Measurements from ENCODE around the gene CCDC92B.

The CCDC92B gene

DNA sequence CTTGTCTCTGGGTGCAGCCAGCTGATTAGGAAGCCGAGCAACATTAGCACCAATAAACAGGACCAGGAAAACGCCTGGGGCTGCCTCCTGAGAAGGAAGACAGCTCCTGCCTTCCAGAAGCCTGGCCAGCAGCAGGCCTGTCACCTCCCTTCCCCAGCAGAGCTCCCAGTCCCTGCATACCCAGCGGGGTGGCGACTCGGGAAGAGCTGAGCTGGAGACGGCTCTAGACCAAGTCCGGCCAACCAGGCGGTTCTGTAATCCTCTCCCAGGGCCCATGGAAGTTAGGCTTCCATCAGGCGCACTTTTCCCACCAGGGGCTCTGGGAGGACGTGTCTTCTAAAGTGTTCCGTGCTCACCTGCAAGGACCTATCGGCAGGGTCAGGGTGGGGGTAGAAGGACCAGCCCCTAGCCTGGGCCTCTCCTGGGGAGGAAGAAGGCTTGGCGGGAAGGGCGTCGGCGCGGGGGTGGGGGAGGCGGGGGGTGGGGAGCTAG, 25.9 kb downstream of the CCDC92B start:
- Histone ChIP-seq H3K36me3 (ENCODE audit: insufficient read depth, low read length) (no peaks in the 10 kb centered on the region), H3K4me1 (ENCODE audit: insufficient read depth, low read length, severe bottlenecking) (no peaks in the 10 kb centered on the region), H4K20me1 (ENCODE audit: insufficient read depth, low read length) (no peaks in the 10 kb centered on the region), H3F3A (ENCODE audit: insufficient read depth, low read length) (no peaks in the 10 kb centered on the region), H2AFZ (ENCODE audit: low read length) (no peak overlapping the region), H3K79me2 (ENCODE audit: insufficient read depth, low read length) (no peaks in the 10 kb centered on the region), H3K27me3 (ENCODE audit: insufficient read depth, low read length) (no peaks in the 10 kb centered on the region), H3K27ac (ENCODE audit: low read depth, low read length, poor library complexity, severe bottlenecking) (no peak overlapping the region), H3K9me3 (ENCODE audit: low read length) (no peaks in the 10 kb centered on the region), H3K4me2 (ENCODE audit: low read length) (no peak overlapping the region), H3K4me3 (ENCODE audit: low read depth, low read length, poor library complexity, severe bottlenecking) (no peak overlapping the region), H3K9me2 (ENCODE audit: low read depth, low read length) (no peaks in the 10 kb centered on the region), H3K9ac (ENCODE audit: low read length) (no peak overlapping the region)
- no peak for TF ChIP-seq EZH2 (IDR thresholded peaks at IDR 0.05; ENCODE audit: borderline replicate concordance, low read length)
- TF ChIP-seq, protein P1, sequence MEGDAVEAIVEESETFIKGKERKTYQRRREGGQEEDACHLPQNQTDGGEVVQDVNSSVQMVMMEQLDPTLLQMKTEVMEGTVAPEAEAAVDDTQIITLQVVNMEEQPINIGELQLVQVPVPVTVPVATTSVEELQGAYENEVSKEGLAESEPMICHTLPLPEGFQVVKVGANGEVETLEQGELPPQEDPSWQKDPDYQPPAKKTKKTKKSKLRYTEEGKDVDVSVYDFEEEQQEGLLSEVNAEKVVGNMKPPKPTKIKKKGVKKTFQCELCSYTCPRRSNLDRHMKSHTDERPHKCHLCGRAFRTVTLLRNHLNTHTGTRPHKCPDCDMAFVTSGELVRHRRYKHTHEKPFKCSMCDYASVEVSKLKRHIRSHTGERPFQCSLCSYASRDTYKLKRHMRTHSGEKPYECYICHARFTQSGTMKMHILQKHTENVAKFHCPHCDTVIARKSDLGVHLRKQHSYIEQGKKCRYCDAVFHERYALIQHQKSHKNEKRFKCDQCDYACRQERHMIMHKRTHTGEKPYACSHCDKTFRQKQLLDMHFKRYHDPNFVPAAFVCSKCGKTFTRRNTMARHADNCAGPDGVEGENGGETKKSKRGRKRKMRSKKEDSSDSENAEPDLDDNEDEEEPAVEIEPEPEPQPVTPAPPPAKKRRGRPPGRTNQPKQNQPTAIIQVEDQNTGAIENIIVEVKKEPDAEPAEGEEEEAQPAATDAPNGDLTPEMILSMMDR (IDR thresholded peaks at IDR 0.05; ENCODE audit: low read length), result no peak

DNA sequence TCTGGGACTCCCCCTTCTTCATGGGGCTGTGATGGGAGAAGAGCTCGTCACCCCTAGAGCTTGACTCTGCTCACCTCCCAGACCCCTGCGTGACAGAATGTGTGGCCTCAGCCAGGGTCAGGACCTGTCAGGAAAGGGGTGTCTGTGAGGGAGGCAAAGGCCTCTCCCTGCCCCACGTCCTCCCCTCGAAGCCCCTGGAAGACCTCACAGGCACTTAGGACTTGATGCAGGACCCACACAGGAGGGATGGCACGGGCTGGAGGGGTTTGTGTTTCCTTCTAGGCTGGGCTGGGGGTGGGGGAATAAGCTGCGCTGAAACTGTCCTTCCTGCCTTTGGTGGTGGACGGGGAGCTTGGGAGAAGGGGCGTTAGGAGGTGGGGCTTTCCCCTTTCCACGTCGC, 26.8 kb downstream of the CCDC92B start:
- no peaks in the 10 kb centered on the region for H3K4me1 ChIP-seq (ENCODE audit: insufficient read depth, low read length, severe bottlenecking)
- no peak overlapping the region for H2AFZ ChIP-seq (ENCODE audit: low read length)
- H3K27ac ChIP-seq (ENCODE audit: low read depth, low read length, poor library complexity, severe bottlenecking), result no peak overlapping the region
- H3K4me2 ChIP-seq (ENCODE audit: low read length), result no peak overlapping the region
- H3K9me2 ChIP-seq (ENCODE audit: low read depth, low read length), result no peaks in the 10 kb centered on the region
- H3F3A ChIP-seq (ENCODE audit: insufficient read depth, low read length), result no peaks in the 10 kb centered on the region
- no peak overlapping the region for H3K4me3 ChIP-seq (ENCODE audit: low read depth, low read length, poor library complexity, severe bottlenecking)
- H3K9me3 ChIP-seq (ENCODE audit: low read length), result no peaks in the 10 kb centered on the region
- no peak for TF ChIP-seq EZH2 (IDR thresholded peaks at IDR 0.05; ENCODE audit: borderline replicate concordance, low read length)
- TF ChIP-seq, protein P1 (IDR thresholded peaks at IDR 0.05; ENCODE audit: low read length), result no peak
- H3K27me3 ChIP-seq (ENCODE audit: insufficient read depth, low read length), result no peaks in the 10 kb centered on the region
- no peaks in the 10 kb centered on the region for H4K20me1 ChIP-seq (ENCODE audit: insufficient read depth, low read length)
- H3K36me3 ChIP-seq (ENCODE audit: insufficient read depth, low read length), result no peaks in the 10 kb centered on the region
- no peak overlapping the region for H3K9ac ChIP-seq (ENCODE audit: low read length)
- no peaks in the 10 kb centered on the region for H3K79me2 ChIP-seq (ENCODE audit: insufficient read depth, low read length)

DNA sequence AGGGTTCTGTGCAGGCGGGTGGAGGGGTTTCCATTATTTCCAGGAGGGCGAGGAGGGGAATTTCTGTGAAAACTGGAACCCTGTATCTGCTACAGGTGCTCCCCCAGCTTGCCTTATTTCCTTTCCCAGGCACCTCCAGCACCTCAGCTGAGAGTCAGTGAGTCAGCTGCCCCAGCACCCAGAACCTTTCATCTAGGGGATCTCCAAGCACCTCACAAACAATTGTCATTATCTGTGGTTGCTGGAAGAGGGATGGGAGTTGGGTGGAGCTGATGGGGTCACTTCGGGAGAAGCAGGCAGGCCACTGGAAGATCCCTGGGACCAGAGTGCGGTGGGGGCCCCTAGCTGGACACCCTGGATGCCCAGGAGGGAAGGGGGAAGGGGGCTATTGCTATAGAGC, 27.8 kb downstream of the CCDC92B start:
- Histone ChIP-seq H3K9me2 (ENCODE audit: low read depth, low read length) (no peaks in the 10 kb centered on the region), H3K36me3 (ENCODE audit: insufficient read depth, low read length) (no peaks in the 10 kb centered on the region), H3K4me3 (ENCODE audit: low read depth, low read length, poor library complexity, severe bottlenecking) (no peak overlapping the region), H3K27me3 (ENCODE audit: insufficient read depth, low read length) (no peaks in the 10 kb centered on the region), H2AFZ (ENCODE audit: low read length) (no peak overlapping the region), H4K20me1 (ENCODE audit: insufficient read depth, low read length) (no peaks in the 10 kb centered on the region), H3K27ac (ENCODE audit: low read depth, low read length, poor library complexity, severe bottlenecking) (no peak overlapping the region), H3K9ac (ENCODE audit: low read length) (no peak overlapping the region), H3K9me3 (ENCODE audit: low read length) (no peaks in the 10 kb centered on the region), H3F3A (ENCODE audit: insufficient read depth, low read length) (no peaks in the 10 kb centered on the region), H3K79me2 (ENCODE audit: insufficient read depth, low read length) (no peaks in the 10 kb centered on the region), H3K4me1 (ENCODE audit: insufficient read depth, low read length, severe bottlenecking) (no peaks in the 10 kb centered on the region), H3K4me2 (ENCODE audit: low read length) (no peak overlapping the region)
- TF ChIP-seq, protein P1 (IDR thresholded peaks at IDR 0.05; ENCODE audit: low read length), result no peak
- no peak for TF ChIP-seq EZH2 (IDR thresholded peaks at IDR 0.05; ENCODE audit: borderline replicate concordance, low read length)
